UCSD-AML1 (cell line): Measurements from ENCODE around the gene HASPIN.
A peak's percentile ranks its signal among the peaks of the same experiment; 100 is the strongest.
"Not testable (repeated sequence)": the region's sequence is repeated elsewhere in the genome, so short reads cannot be mapped to it uniquely, and the experiment has no call there.

Source experiments
- DNase-seq: peaks from one replicate; lab custom pipeline; 2025; ENCODE audit not compliant: unreplicated experiment; lab: John Stamatoyannopoulos, UW

The HASPIN gene

DNA sequence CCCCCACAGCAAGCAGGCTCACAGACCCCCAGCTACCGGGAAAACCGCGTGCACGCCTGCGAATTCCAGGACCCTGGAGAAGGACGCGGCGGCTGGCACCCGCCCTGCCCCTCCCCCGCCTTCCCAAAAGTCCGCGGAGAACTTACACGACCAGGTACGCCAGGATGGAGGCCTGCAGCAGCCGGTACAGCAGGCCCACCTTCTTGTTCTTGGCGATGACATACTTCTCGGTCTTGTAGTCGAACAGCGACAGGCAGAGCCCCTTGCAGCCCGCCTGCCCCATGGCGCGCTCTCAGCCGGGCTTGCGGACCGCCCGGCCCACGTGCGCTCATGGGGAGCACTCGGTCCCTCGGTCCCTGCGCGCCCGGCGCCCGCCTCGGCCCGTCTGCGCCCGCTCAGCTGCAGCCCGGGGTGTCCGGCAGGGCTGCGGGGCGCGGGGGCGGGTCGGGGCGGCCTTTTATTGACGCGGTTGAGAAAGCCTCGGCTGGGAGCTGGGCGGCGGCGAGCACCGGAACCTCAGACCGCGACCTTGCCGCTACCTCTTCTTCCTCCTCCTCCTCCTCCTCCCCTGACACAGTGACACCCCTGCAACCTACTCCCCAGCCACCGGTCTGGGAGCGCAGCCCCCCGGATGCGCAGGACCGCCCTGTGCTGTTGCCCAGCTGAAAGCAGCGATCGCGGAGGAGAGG is 27.8 kb upstream of the HASPIN start, which contains the start of gene P2RX5:
Gene P2RX5 (minus strand): TSS at position 433 of the 689 bp plus-strand sequence. CDS start 150 bp downstream, at position 283.
- peak; percentile 43 for DNase-seq

DNA sequence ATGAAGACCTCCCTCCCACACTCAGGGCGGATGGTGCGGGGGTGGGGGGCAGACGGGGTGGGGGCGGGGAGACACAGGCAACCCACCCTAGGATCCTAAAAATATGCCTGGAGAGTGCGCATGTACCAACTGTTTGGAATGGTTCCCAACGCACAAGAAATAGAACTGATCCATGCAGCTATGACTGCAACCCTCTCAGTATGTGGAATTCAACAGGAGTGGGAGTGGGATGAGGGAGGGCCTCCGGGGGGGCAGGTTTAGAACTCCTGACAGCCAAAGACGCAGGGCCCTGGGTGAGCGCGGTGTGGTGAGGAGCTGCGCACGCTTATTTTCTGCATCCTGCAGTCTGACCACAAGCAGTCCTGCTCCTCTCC is 26.6 kb upstream of the HASPIN start:
- no peak for DNase-seq

DNA sequence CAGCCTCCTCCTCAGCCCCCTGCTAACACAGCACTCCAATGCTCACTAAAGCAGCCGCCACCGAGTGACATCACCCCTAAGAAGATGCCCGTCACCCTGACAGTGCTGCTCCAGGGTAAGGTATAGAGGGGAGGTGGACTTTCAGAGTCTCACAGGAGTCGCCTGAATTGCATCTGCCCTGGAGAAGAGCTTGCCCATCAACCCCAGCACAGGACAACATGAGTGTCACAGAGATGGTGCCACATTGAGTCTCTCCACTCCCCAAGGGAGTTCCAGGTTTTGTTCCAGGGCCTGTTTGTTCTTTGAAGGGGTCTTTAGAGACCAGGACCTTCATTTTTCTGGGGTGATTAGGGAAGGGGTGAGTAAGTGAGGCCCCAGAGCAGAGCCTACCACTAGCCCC is 25.6 kb upstream of the HASPIN start:
- DNase-seq = no peak

DNA sequence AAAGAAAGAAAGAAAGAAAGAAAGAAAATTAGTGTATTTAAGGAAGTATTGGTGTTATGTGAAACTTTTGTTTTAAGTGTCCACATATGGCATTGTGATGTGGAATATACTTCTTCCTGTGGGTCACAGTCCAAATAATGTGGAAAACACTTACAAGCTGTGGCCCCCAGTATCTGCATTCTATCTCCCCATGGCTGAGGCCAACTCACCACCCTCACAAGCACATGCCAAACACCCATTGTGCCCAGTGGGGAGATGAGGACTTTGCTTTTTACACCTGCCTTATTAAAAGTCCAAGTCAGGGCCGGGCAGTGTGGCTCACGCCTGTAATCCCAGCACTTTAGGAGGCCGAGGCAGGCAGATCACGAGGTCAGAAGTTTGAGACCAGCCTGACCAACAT is 23.8 kb upstream of the HASPIN start:
- DNase-seq = no peak

- DNase-seq = not testable (repeated sequence)
Measured at GRCh38 chr17:3702041-3702539, 21.6 kb upstream of the HASPIN start.

- no peak for DNase-seq
Measured at GRCh38 chr17:3704931-3705717, 18.6 kb upstream of the HASPIN start.

GRCh38 chr17:3705718-3705984 is 18.1 kb upstream of the HASPIN start:
- DNase-seq = not testable (repeated sequence)

GRCh38 chr17:3708366-3708765 is 15.3 kb upstream of the HASPIN start:
- DNase-seq = no peak

GRCh38 chr17:3710951-3711383 is 12.7 kb upstream of the HASPIN start:
- DNase-seq = no peak

DNA sequence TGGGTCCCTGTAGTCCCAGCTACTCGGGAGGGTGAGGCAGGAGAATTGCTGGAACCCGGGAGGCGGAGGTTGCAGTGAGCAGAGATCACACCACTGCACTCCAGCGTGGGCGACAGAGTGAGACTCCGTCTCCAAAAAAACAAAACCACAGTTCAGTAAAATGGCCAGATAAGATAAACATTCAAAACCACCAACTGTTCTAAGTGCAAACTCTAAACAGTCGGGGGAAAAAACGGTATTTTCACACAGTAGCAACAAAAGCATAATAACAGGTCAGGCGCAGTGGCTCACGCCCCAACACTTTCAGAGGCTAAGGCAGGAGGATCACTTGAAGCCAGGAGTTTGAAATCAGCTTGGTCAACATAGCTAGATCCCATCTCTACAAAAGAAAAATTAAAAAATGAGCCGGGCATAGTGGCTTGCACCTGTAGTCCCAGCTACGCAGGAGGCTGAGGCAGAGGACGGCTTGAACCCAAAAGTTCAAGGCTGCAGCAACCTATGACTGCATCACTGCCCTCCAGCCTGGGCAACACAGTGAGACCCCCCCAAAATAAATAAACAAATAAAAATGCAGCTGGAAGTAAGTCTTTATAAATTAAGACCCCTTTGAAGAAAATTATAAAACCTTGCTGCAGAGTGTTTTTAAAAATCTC is 10.8 kb upstream of the HASPIN start:
- DNase-seq = no peak

GRCh38 chr17:3715296-3715695 is 8.4 kb upstream of the HASPIN start:
- DNase-seq = no peak

DNA sequence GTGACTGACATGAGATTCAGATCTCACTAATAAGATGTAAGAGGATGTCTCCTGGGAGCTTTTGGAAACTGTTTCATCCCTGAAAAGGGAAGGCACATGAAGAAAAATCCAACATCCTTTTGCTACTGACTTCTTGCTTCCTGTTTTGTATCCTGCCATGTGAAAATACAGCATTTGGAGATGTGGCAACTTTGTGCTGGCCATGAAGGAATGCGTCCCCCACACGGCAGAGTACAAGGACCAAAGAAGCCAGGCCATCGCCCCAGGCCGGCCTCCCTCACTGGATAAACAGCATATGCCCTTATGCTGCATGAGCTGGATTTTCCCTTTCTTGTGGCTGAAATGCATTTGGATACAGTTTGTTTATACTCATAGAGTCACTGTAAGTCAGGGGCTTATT is 5.5 kb upstream of the HASPIN start:
- DNase-seq = no peak

GRCh38 chr17:3719265-3719664 is 4.4 kb upstream of the HASPIN start:
- no peak for DNase-seq

DNA sequence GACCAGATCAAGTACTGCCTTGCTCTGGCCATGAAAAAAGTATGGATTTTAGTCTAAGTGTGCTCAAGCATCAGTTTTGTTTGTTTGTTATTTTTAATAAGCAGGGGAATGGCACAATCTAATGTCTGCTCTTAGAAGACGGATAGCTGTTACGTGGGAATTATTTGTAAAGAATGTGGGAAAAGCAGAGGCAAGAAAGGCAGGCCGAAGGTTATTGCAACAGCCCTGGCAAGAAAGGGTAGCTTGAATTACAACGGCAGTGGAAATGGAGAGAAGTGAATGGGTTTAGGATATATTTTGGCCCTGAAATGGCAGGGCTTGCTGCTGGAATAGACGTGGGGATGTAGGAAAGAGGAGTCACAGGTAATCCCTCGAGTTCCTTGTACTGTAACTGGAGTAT is 987 bp upstream of the HASPIN start:
- DNase-seq = no peak

DNA sequence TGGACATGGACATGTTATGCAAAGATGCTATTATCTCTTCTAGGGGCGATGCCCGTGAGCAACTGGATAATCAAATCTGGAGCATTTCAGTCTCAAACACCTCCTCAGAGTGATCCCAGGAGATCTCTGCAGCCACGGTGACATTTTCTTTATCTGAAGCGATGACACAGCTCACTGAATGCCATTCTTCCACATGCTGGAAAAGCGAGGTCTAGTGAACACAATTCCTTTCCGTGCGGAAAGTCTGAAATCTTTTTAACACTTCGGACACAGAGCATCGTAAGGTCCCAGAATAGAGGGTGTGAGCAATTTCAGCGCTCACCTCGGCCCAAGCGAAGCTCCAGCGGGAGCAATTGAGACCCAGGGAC is 531 bp upstream of the HASPIN start:
- no peak for DNase-seq

GRCh38 chr17:3724378-3725077 is 825 bp downstream of the HASPIN start:
- DNase-seq = no peak

DNA sequence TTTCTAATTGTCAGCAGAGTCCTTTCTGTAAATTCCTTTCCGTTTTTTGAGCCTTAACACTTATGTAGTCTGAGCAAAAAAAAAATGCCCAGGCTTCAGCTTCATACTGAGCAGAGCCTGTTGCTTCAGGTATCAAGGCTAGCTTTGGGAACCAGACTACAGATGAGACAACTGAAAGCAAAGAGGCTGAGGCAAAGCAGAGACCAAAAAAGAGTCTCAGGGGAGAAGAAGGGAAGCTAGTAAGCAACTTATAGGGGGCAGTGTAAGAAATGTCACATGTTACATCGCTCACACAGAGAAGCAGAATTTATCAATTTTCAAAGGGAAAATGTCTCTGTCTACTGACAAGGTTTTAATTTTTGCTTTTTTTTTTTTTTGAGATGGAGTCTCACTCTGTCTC is 3.3 kb downstream of the HASPIN start:
- DNase-seq = no peak

DNA sequence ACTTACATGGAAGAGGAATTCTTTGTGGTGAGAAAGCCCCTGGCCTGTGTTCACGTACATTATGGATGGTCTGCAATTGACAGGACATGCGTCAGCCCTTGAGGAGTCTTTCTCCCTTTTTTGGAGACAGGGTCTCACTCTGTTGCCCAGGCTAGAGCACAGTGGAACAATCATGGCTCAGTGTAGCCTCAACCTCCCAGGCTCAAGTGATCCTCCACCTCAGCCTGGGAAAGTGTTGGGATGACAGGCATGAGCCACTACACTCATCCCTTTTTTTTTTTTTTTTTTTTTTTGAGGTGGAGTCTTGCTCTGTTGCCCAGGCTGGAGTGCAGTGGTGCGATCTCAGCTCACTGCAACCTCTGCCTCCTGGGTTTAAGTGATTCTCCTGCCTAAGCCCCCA is 4.4 kb downstream of the HASPIN start:
- DNase-seq = not testable (repeated sequence)

DNA sequence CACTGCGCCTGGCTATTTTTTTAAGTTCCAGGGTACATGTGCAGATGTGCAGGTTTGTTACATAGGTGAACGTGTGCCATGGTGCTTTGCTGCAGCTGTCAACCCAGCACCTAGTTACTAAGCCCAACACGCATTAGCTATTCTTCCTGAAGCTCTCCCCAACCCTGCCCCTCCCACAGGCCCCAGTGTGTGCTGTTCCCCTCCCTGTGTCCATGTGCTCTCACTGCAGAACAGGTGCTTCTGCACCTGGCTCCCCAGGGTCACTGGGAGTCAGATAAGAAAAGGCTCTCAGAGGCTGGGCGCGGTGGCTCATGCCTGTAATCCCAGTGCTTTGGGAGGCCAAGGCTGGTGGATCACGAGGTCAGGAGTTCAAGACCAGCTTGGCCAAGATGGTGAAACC is 6.2 kb downstream of the HASPIN start:
- no peak for DNase-seq

DNA sequence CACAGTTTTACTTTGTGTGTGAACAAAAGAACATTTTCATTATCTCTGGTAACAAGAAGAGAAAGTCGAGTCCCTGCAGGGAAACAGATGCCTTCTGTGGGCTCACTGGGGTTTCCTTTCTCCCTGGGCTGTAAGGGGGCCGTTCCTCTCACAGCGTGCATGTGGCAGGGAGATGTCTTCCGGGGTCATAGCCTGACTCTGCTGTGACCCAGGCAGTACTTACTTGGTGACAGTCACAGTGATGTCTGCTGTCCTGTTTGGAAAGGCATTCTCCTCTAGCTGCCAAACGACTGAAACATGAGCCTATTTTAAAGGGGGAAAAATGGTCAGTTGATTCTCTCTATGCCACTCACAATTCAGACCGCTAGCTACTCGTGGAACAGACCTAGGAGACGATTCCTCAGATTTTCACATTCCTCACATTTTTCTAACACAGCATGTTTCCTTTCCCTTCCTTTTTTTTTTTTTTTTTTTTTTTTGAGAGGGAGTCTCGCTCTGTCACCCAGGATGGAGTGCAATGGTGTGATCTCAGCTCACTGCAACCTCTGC is 7.3 kb downstream of the HASPIN start:
- no peak for DNase-seq

GRCh38 chr17:3732210-3732621 is 8.5 kb downstream of the HASPIN start:
- DNase-seq = no peak
